ENCODE measurements around the gene GCDH.

Gene GCDH

GRCh38 chr19:12880551-12881171, 10.3 kb upstream of the GCDH start:
- Histone ChIP-seq H3K4me3 (replicated peaks; ENCODE audit: insufficient read depth, low read length) (peak overlapping the region; percentile 32), H3K27me3 (ENCODE audit: insufficient read depth, poor library complexity, severe bottlenecking) (no peaks in the 10 kb centered on the region), H3K27ac (replicated peaks) (peak overlapping the region; percentile 66)
- TF ChIP-seq POLR2AphosphoS5 (IDR thresholded peaks at IDR 0.05; ENCODE audit: low read depth) (no peak), SPI1 (IDR thresholded peaks at IDR 0.05; ENCODE audit: borderline replicate concordance, low read depth) (no peak), REST (IDR thresholded peaks at IDR 0.05; ENCODE audit: insufficient replicate concordance, low read depth) (no peak), CTCF (IDR thresholded peaks at IDR 0.05; ENCODE audit: insufficient read depth, low read length) (no peak), GABPA (IDR thresholded peaks at IDR 0.05; ENCODE audit: low read depth) (no peak)
- DNase-seq (ENCODE audit: low read depth in 1 of 2, low spot score in 1 of 2) = no peak

GRCh38 chr19:12881172-12881808, 9.7 kb upstream of the GCDH start, which contains the start of gene DNASE2:
Gene DNASE2, minus strand, starts transcription at chr19:12881449. Its CDS starts 74 bp downstream, at chr19:12881375.
- TF ChIP-seq REST (IDR thresholded peaks at IDR 0.05; ENCODE audit: insufficient replicate concordance, low read depth) (no peak), POLR2AphosphoS5 (IDR thresholded peaks at IDR 0.05; ENCODE audit: low read depth) (peak; percentile 59), SPI1 (IDR thresholded peaks at IDR 0.05; ENCODE audit: borderline replicate concordance, low read depth) (peak; percentile 95), GABPA (IDR thresholded peaks at IDR 0.05; ENCODE audit: low read depth) (no peak), CTCF (IDR thresholded peaks at IDR 0.05; ENCODE audit: insufficient read depth, low read length) (no peak)
- DNase-seq (ENCODE audit: low read depth in 1 of 2, low spot score in 1 of 2) = peak; percentile 95 to 97
- Histone ChIP-seq H3K4me3 (replicated peaks; ENCODE audit: insufficient read depth, low read length) (peak within 1 kb of the TSS; percentile 32), H3K27me3 (ENCODE audit: insufficient read depth, poor library complexity, severe bottlenecking) (no peaks in the 10 kb centered on the region), H3K27ac (replicated peaks) (peak within 1 kb of the TSS; percentile 66)

- no peak for DNase-seq (ENCODE audit: low read depth in 1 of 2, low spot score in 1 of 2)
- H3K27me3 ChIP-seq (ENCODE audit: insufficient read depth, poor library complexity, severe bottlenecking) = no peaks in the 10 kb centered on the region
- H3K4me3 ChIP-seq (replicated peaks; ENCODE audit: insufficient read depth, low read length) = no peak overlapping the region
- no peak for TF ChIP-seq GABPA (IDR thresholded peaks at IDR 0.05; ENCODE audit: low read depth)
- TF ChIP-seq POLR2AphosphoS5 (IDR thresholded peaks at IDR 0.05; ENCODE audit: low read depth) = no peak
- TF ChIP-seq REST (IDR thresholded peaks at IDR 0.05; ENCODE audit: insufficient replicate concordance, low read depth) = no peak
- TF ChIP-seq CTCF (IDR thresholded peaks at IDR 0.05; ENCODE audit: insufficient read depth, low read length) = no peak
- TF ChIP-seq SPI1 (IDR thresholded peaks at IDR 0.05; ENCODE audit: borderline replicate concordance, low read depth) = no peak
- H3K27ac ChIP-seq (replicated peaks) = peak overlapping the region; percentile 66
Observed at GRCh38 chr19:12882589-12882988, 8.4 kb upstream of the GCDH start.
